Testis (tissue), 2 donors: ENCODE data around the gene NOD2.

ENCODE experiments used
- POLR2A ChIP-seq: fragments of 450-650 bp; IDR thresholded peaks from one replicate; pipeline ENCODE4 v1.6.1; 2017; ENCODE audit warnings: antibody characterized with exemption, mild to moderate bottlenecking, moderate library complexity
- TF ChIP-seq, protein P1 (sequence below), 3 experiments: fragments of 450-650 bp in 2 of 3; fragments of 200-600 bp in 1 of 3; sonication (generic) in 1 of 3; IDR thresholded peaks; one replicate each; pipeline ENCODE4 v1.5.1; 2016 to 2019; ENCODE audit warnings: antibody characterized with exemption in 3 of 3, mild to moderate bottlenecking in 2 of 3, moderate library complexity in 1 of 3

DNA sequence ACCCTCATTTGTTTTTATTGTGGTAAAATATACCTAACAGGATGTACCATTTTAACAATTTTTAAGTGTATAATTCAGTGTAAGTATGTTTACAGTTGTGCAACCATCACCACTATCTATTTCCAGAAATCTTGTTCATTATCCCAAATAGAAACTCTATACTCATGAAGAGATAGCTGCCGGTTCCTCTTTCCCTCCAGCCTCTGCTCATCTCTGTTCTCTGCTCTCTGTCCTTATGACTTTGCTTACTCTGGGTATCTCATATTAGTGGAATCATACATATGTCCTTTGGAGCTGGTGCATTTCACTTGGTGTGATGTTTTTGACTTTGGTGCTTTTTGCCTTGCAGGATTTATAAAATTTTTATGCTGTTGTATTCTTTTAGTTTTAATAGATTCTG, 67.9 kb downstream of the NOD2 start:
- TF ChIP-seq, protein P1, sequence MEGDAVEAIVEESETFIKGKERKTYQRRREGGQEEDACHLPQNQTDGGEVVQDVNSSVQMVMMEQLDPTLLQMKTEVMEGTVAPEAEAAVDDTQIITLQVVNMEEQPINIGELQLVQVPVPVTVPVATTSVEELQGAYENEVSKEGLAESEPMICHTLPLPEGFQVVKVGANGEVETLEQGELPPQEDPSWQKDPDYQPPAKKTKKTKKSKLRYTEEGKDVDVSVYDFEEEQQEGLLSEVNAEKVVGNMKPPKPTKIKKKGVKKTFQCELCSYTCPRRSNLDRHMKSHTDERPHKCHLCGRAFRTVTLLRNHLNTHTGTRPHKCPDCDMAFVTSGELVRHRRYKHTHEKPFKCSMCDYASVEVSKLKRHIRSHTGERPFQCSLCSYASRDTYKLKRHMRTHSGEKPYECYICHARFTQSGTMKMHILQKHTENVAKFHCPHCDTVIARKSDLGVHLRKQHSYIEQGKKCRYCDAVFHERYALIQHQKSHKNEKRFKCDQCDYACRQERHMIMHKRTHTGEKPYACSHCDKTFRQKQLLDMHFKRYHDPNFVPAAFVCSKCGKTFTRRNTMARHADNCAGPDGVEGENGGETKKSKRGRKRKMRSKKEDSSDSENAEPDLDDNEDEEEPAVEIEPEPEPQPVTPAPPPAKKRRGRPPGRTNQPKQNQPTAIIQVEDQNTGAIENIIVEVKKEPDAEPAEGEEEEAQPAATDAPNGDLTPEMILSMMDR (IDR thresholded peaks at IDR 0.05) = no peak
- TF ChIP-seq POLR2A = no peak
